BJ (cell line): ENCODE data around the gene OASL. TPM values are rescaled to one million over a fixed set of nuclear protein-coding genes. Genes with fewer than 3 reads are reported as not detected.

Source experiments
- CTCF ChIA-PET: fragments of 350-600 bp; formaldehyde crosslinking; extraction: SDS; loops from one replicate; lab custom pipeline; 2021; ENCODE audit warnings: antibody characterized with exemption, inconsistent platforms; lab: Yijun Ruan, JAX
- POLR2A ChIA-PET: fragments of 300-600 bp; sonication (Branson Sonifier 250); formaldehyde crosslinking; extraction: SDS; loops from one replicate; lab custom pipeline; 2021; ENCODE audit warnings: antibody characterized with exemption; lab: Charles Lee
- DNase-seq: peaks from one replicate; pipeline ENCODE4 v3.0.0-alpha.2; 2011; ENCODE audit warnings: low read depth
- H3K27me3 ChIP-seq: 2 replicates; pipeline ENCODE4 v1.6.0; 2011; ENCODE audit warnings: low read length; ENCODE audit not compliant: control insufficient read depth, insufficient read depth
- H3K36me3 ChIP-seq: 2 replicates; pipeline ENCODE4 v1.5.1; 2011; ENCODE audit warnings: low read length; ENCODE audit not compliant: control insufficient read depth, insufficient read depth
- H3K4me3 ChIP-seq: 2 replicates; pipeline ENCODE4 v1.5.1; 2011; ENCODE audit warnings: low read depth, mild to moderate bottlenecking, control low read depth, low read length
- CTCF ChIP-seq: IDR thresholded peaks from 2 replicates; pipeline ENCODE4 v1.5.1; 2011; ENCODE audit warnings: low read depth, mild to moderate bottlenecking, control low read depth, inconsistent platforms, low read length, moderate library complexity; ENCODE audit not compliant: insufficient read depth
- polyA plus RNA-seq: library from polyadenylated mRNA; depleted of rRNA; stranded (reverse); fragments of >200 nt; gene quantifications from 2 replicates; pipeline ENCODE4 v1.2.3, GENCODE V29; 2011

The OASL gene
- polyA plus RNA-seq, 1 experiment: 0.67 TPM

DNA sequence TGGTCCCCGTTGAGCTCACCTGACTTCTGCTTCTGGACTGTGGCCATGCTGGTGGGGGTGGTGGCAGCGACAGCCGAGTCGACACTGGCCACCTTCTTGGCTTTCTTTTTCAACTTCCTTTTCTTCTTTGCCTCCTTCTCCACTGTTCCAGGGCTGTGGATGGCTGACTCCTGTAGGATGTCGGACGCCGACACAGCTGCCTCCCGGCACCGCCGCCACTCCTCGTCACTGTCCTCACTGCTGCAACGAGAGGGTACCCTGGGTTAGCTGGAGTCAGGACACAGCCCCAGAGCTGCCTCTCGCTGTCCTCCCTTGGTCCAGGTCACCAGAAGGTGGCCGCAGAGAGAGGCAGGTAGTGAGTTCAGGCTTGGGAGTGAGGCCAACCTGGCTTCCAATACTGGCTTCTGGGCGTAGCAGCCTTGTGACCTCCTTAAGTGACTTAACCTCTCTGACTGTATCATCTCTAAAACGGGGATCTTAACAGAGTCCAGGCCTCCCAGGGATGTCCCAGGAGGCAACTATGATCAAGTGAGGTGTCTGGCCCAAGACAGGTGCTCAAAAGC, 34.7 kb downstream of the OASL start:
- no peak for DNase-seq
- ChIA-PET CTCF (interaction anchor here (0.9 to 1.7 kb wide), 6 partner anchors 9 to 353 kb away, joined by 3 to 5 read pairs (median 4); no protein-coding TSS in a partner anchor), POLR2A (no interaction called here)
- H3K4me3 ChIP-seq: no peak overlapping the region
- H3K36me3 ChIP-seq: peaks cover 14% of the 10 kb centered on the region
- TF ChIP-seq CTCF: no peak
- no peaks in the 10 kb centered on the region for H3K27me3 ChIP-seq

- no peaks in the 10 kb centered on the region for H3K27me3 ChIP-seq
- H3K36me3 ChIP-seq: peaks cover 14% of the 10 kb centered on the region
- POLR2A ChIA-PET: no interaction called here
- H3K4me3 ChIP-seq: no peak overlapping the region
- DNase-seq: no peak
- CTCF ChIA-PET: interaction anchor here (0.9 to 1.7 kb wide), 3 partner anchors 56 to 106 kb away, joined by 3 to 5 read pairs (median 4); no protein-coding TSS in a partner anchor
- no peak for TF ChIP-seq CTCF
These were observed 35.4 kb downstream of the OASL start for GRCh38 chr12:121003650-121004049.

DNA sequence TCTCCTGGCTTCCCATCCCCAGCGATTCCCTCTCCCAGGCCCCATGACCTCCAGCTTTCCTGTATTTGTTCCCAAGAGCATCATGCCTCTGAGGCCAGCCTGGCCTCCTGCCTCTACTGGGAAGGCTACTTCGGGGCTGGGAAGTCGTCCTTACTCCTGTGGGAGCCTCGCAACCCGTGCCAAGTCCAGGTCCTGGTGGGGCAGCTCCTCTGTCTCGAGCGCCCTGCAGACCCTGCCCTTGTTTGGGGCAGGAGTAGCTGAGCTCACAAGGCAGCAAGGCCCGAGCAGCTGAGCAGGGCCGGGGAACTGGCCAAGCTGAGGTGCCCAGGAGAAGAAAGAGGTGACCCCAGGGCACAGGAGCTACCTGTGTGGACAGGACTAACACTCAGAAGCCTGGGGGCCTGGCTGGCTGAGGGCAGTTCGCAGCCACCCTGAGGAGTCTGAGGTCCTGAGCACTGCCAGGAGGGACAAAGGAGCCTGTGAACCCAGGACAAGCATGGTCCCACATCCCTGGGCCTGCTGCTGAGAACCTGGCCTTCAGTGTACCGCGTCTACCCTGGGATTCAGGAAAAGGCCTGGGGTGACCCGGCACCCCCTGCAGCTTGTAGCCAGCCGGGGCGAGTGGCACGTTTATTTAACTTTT, 37.1 kb downstream of the OASL start:
- Histone ChIP-seq H3K36me3 (peaks cover 14% of the 10 kb centered on the region), H3K27me3 (no peaks in the 10 kb centered on the region), H3K4me3 (no peak overlapping the region)
- ChIA-PET CTCF (interaction anchor here (1.0 to 2.4 kb wide), 3 partner anchors 9 to 58 kb away, joined by 3 to 6 read pairs (median 6); no protein-coding TSS in a partner anchor), POLR2A (no interaction called here)
- no peak for DNase-seq
- TF ChIP-seq CTCF: no peak

DNA sequence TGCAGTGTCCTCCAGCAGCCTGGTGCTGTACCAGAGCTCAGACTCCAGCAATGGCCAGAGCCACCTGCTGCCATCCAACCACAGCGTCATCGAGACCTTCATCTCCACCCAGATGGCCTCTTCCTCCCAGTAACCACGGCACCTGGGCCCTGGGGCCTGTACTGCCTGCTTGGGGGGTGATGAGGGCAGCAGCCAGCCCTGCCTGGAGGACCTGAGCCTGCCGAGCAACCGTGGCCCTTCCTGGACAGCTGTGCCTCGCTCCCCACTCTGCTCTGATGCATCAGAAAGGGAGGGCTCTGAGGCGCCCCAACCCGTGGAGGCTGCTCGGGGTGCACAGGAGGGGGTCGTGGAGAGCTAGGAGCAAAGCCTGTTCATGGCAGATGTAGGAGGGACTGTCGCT, 38.0 kb downstream of the OASL start:
- TF ChIP-seq CTCF: no peak
- DNase-seq: no peak
- CTCF ChIA-PET: interaction anchor here (1.0 to 2.4 kb wide), 3 partner anchors 8 to 59 kb away, joined by 3 to 6 read pairs (median 6); no protein-coding TSS in a partner anchor
- Histone ChIP-seq H3K4me3 (no peak overlapping the region), H3K27me3 (no peaks in the 10 kb centered on the region), H3K36me3 (peaks cover 14% of the 10 kb centered on the region)
- POLR2A ChIA-PET: no interaction called here

DNA sequence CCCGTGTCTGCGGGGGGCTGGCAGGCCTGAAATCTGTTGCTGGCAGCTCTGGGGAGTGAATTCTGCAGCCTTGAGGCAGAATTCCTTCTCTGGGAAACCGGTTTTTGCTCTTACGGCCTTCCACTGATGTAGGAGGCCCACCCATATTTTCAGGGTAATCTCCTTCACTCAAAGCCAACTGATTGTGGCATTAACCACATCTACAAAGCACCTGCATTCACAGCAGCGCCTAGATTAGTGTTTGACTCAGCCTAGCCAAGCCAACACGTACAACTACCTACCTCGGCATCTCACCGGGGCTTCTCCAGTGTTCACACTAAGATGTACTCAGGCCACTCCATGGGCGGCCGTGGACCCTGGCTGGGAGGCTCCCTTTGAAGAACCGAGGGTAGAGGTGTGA, 38.5 kb downstream of the OASL start:
- CTCF ChIA-PET: interaction anchor here (1.0 kb wide), 1 partner anchor 59 kb away, joined by 3 read pairs; no protein-coding TSS in a partner anchor
- DNase-seq: no peak
- POLR2A ChIA-PET: no interaction called here
- Histone ChIP-seq H3K36me3 (peaks cover 14% of the 10 kb centered on the region), H3K27me3 (no peaks in the 10 kb centered on the region), H3K4me3 (no peak overlapping the region)
- TF ChIP-seq CTCF: no peak
